GM18498 (cell line): Measurements from ENCODE around the gene ZNF681.
"Not testable (repeated sequence)": the region's sequence is repeated elsewhere in the genome, so short reads cannot be mapped to it uniquely, and the experiment has no call there.

ENCODE experiments used
- ATAC-seq: cut with Tn5 transposase; IDR thresholded peaks from one replicate; pipeline ENCODE4 v1.9.1; 2021; ENCODE audit warnings: mild to moderate bottlenecking, moderate library complexity; ENCODE audit not compliant: unreplicated experiment

Gene ZNF681

GRCh38 chr19:23774524-23774971, 15.9 kb upstream of the ZNF681 start:
- no peak for ATAC-seq

- ATAC-seq = no peak
Observed at GRCh38 chr19:23774106-23774505, 15.4 kb upstream of the ZNF681 start.

- no peak for ATAC-seq
Observed at GRCh38 chr19:23772675-23773063, 14.0 kb upstream of the ZNF681 start.

- no peak for ATAC-seq
Observed at GRCh38 chr19:23771761-23772674, 13.3 kb upstream of the ZNF681 start.

GRCh38 chr19:23771316-23771715, 12.6 kb upstream of the ZNF681 start:
- ATAC-seq = no peak

- no peak for ATAC-seq
Observed at GRCh38 chr19:23770672-23771250, 12.1 kb upstream of the ZNF681 start.

GRCh38 chr19:23769691-23770468, 11.2 kb upstream of the ZNF681 start:
- no peak for ATAC-seq

- ATAC-seq = no peak
Observed at GRCh38 chr19:23766951-23767350, 8.3 kb upstream of the ZNF681 start.

- ATAC-seq = no peak
Observed at GRCh38 chr19:23764781-23765180, 6.1 kb upstream of the ZNF681 start.

- peak; percentile 55 for ATAC-seq
Observed at GRCh38 chr19:23762884-23763711, 4.4 kb upstream of the ZNF681 start.

GRCh38 chr19:23762548-23762883, 3.8 kb upstream of the ZNF681 start:
- ATAC-seq = no peak

GRCh38 chr19:23760326-23760725, 1.6 kb upstream of the ZNF681 start:
- ATAC-seq = not testable (repeated sequence)

GRCh38 chr19:23743633-23744232, 15.0 kb downstream of the ZNF681 start:
- ATAC-seq = not testable (repeated sequence)

GRCh38 chr19:23730729-23731465, 27.8 kb downstream of the ZNF681 start:
- ATAC-seq = not testable (repeated sequence)

GRCh38 chr19:23724161-23724560, 34.5 kb downstream of the ZNF681 start:
- ATAC-seq = not testable (repeated sequence)

GRCh38 chr19:23718802-23719201, 39.9 kb downstream of the ZNF681 start:
- ATAC-seq = no peak

- no peak for ATAC-seq
Observed at GRCh38 chr19:23716792-23717191, 41.9 kb downstream of the ZNF681 start.

- ATAC-seq = no peak
Observed at GRCh38 chr19:23709347-23709746, 49.3 kb downstream of the ZNF681 start.

GRCh38 chr19:23706657-23707056, 52.0 kb downstream of the ZNF681 start:
- no peak for ATAC-seq

GRCh38 chr19:23699521-23699860, 59.2 kb downstream of the ZNF681 start:
- no peak for ATAC-seq
